Measurements from ENCODE around the gene SLCO3A1.

The SLCO3A1 gene

GRCh38 chr15:91874992-91875660 is 21.6 kb downstream of the SLCO3A1 start:
- H3K4me1 ChIP-seq (ENCODE audit: control insufficient read depth in 5 of 5, insufficient read depth in 5 of 5, low read length in 5 of 5) = no peaks in the 10 kb centered on the region
- no peaks in the 10 kb centered on the region for H3K36me3 ChIP-seq (ENCODE audit: control insufficient read depth in 5 of 5, insufficient read depth in 5 of 5, low read length in 5 of 5)
- no peak overlapping the region for H3K4me3 ChIP-seq (ENCODE audit: low read depth in 1 of 5, low read length in 5 of 5)
- H3K9ac ChIP-seq (ENCODE audit: low read length in 5 of 5) = no peak overlapping the region
- H3K9me3 ChIP-seq (ENCODE audit: control insufficient read depth in 5 of 5, low read length in 5 of 5) = no peaks in the 10 kb centered on the region
- H3K27me3 ChIP-seq (ENCODE audit: control insufficient read depth in 5 of 5, insufficient read depth in 4 of 5, low read length in 5 of 5) = no peaks in the 10 kb centered on the region
- no peak overlapping the region for H3K27ac ChIP-seq (ENCODE audit: low read depth, low read length)

- no peak overlapping the region for H3K27ac ChIP-seq (ENCODE audit: low read depth, low read length)
- no peak overlapping the region for H3K4me3 ChIP-seq (ENCODE audit: low read depth in 1 of 5, low read length in 5 of 5)
- H3K36me3 ChIP-seq (ENCODE audit: control insufficient read depth in 5 of 5, insufficient read depth in 5 of 5, low read length in 5 of 5) = no peaks in the 10 kb centered on the region
- H3K4me1 ChIP-seq (ENCODE audit: control insufficient read depth in 5 of 5, insufficient read depth in 5 of 5, low read length in 5 of 5) = no peaks in the 10 kb centered on the region
- no peak overlapping the region for H3K9ac ChIP-seq (ENCODE audit: low read length in 5 of 5)
- H3K9me3 ChIP-seq (ENCODE audit: control insufficient read depth in 5 of 5, low read length in 5 of 5) = no peaks in the 10 kb centered on the region
- H3K27me3 ChIP-seq (ENCODE audit: control insufficient read depth in 5 of 5, insufficient read depth in 4 of 5, low read length in 5 of 5) = no peaks in the 10 kb centered on the region
These were observed 22.7 kb downstream of the SLCO3A1 start for GRCh38 chr15:91876187-91876586.

- Histone ChIP-seq H3K27ac (ENCODE audit: low read depth, low read length) (no peak overlapping the region), H3K4me3 (ENCODE audit: low read depth in 1 of 5, low read length in 5 of 5) (no peak overlapping the region), H3K4me1 (ENCODE audit: control insufficient read depth in 5 of 5, insufficient read depth in 5 of 5, low read length in 5 of 5) (no peaks in the 10 kb centered on the region), H3K9me3 (ENCODE audit: control insufficient read depth in 5 of 5, low read length in 5 of 5) (no peaks in the 10 kb centered on the region), H3K36me3 (ENCODE audit: control insufficient read depth in 5 of 5, insufficient read depth in 5 of 5, low read length in 5 of 5) (peaks cover 0 to 3% (median 0%) of the 10 kb centered on the region in 5 donors), H3K27me3 (ENCODE audit: control insufficient read depth in 5 of 5, insufficient read depth in 4 of 5, low read length in 5 of 5) (no peaks in the 10 kb centered on the region), H3K9ac (ENCODE audit: low read length in 5 of 5) (no peak overlapping the region)
These were observed 24.9 kb downstream of the SLCO3A1 start for GRCh38 chr15:91878319-91878870.

DNA sequence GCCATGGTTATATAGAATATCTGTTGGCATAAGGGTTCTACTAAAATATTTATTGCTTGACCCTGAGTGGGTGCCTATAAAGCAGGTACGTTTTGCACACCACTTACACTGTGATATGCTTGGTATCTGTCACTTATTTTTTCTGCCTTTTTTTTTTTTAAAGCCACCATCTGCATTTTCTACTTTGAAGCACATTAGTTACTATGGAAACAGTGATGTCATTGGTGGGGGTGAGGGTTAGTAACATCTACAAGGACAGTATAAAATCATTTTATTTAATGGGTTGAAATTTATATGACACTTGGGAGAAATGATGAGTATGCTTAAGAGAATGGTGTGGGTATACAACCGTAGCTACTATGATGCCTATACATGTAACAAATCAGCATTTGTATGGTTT is 25.6 kb downstream of the SLCO3A1 start:
- Histone ChIP-seq H3K36me3 (ENCODE audit: control insufficient read depth in 5 of 5, insufficient read depth in 5 of 5, low read length in 5 of 5) (peaks cover 0 to 3% (median 0%) of the 10 kb centered on the region in 5 donors), H3K9ac (ENCODE audit: low read length in 5 of 5) (no peak overlapping the region), H3K27me3 (ENCODE audit: control insufficient read depth in 5 of 5, insufficient read depth in 4 of 5, low read length in 5 of 5) (no peaks in the 10 kb centered on the region), H3K27ac (ENCODE audit: low read depth, low read length) (no peak overlapping the region), H3K4me1 (ENCODE audit: control insufficient read depth in 5 of 5, insufficient read depth in 5 of 5, low read length in 5 of 5) (no peaks in the 10 kb centered on the region), H3K9me3 (ENCODE audit: control insufficient read depth in 5 of 5, low read length in 5 of 5) (no peaks in the 10 kb centered on the region), H3K4me3 (ENCODE audit: low read depth in 1 of 5, low read length in 5 of 5) (no peak overlapping the region)

DNA sequence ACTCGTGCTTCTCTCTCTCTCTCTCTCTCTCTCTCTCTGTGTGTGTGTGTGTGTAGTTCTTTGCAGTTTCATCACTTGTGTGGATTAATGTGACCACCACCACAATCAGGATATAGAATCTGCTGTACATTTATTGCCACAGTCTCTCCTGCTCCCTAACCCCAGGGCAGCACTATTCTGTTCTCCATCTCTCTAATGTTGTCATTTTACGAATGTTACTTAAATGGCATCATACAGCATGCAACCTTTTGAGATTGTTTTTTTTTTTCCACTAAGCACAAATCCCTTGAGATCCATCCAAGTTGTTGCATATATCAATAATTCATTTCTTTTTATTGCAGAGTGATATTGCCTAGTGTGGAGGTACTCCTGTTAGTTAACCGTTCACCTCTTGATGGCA is 26.9 kb downstream of the SLCO3A1 start:
- Histone ChIP-seq H3K36me3 (ENCODE audit: control insufficient read depth in 5 of 5, insufficient read depth in 5 of 5, low read length in 5 of 5) (peaks cover 0 to 3% (median 0%) of the 10 kb centered on the region in 5 donors), H3K27ac (ENCODE audit: low read depth, low read length) (no peak overlapping the region)

DNA sequence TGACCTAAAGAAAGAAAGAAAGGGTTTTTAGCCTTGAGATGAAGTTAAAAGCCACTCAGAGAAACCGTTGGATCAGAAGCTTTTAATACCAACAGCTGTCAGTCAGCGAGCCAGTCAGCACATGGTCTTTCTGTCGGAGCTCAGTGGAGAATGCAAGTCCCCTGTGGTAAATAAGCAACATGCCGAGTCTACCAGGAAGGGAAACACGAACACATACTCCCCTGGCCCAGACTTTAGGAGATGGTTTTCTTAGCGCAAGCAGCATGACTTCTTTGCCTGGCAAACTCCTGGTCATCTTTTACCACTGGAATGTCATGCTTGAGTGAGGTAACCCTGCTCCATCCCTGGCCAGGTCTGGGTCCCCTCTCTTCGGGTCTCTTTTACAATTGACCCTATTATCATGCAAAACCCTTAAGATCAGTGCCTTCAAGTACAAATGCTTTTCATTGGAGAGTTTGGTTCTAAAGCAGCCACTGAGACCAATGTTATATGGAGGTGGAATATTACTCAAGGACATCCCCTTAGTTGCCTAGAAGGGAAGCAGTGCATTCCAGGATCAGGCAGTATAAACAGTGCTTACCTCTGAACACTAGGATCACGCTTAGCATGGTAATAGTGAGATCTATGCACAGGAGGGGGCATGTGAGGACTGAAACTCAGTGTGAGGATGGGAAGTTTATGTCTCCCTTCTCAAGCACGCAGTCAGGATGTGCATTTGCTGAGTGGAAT is 28.2 kb downstream of the SLCO3A1 start:
- H3K36me3 ChIP-seq (ENCODE audit: control insufficient read depth in 5 of 5, insufficient read depth in 5 of 5, low read length in 5 of 5) = peaks cover 0 to 3% (median 0%) of the 10 kb centered on the region in 5 donors
- no peak overlapping the region for H3K27ac ChIP-seq (ENCODE audit: low read depth, low read length)
- peaks cover 0 to 10% (median 6%) of the 10 kb centered on the region in 5 donors for H3K4me1 ChIP-seq (ENCODE audit: control insufficient read depth in 5 of 5, insufficient read depth in 5 of 5, low read length in 5 of 5)
- no peaks in the 10 kb centered on the region for H3K27me3 ChIP-seq (ENCODE audit: control insufficient read depth in 5 of 5, insufficient read depth in 4 of 5, low read length in 5 of 5)
- H3K4me3 ChIP-seq (ENCODE audit: low read depth in 1 of 5, low read length in 5 of 5) = no peak overlapping the region
- H3K9me3 ChIP-seq (ENCODE audit: control insufficient read depth in 5 of 5, low read length in 5 of 5) = no peaks in the 10 kb centered on the region
- H3K9ac ChIP-seq (ENCODE audit: low read length in 5 of 5) = no peak overlapping the region

More for the DNA sequence above, 26.9 kb downstream of the SLCO3A1 start:
- H3K27me3 ChIP-seq (ENCODE audit: control insufficient read depth in 5 of 5, insufficient read depth in 4 of 5, low read length in 5 of 5) = no peaks in the 10 kb centered on the region
- H3K9me3 ChIP-seq (ENCODE audit: control insufficient read depth in 5 of 5, low read length in 5 of 5) = no peaks in the 10 kb centered on the region
- H3K9ac ChIP-seq (ENCODE audit: low read length in 5 of 5) = no peak overlapping the region
- H3K4me1 ChIP-seq (ENCODE audit: control insufficient read depth in 5 of 5, insufficient read depth in 5 of 5, low read length in 5 of 5) = no peaks in the 10 kb centered on the region
- no peak overlapping the region for H3K4me3 ChIP-seq (ENCODE audit: low read depth in 1 of 5, low read length in 5 of 5)

- Histone ChIP-seq H3K27ac (ENCODE audit: low read depth, low read length) (no peak overlapping the region), H3K9me3 (ENCODE audit: control insufficient read depth in 5 of 5, low read length in 5 of 5) (no peaks in the 10 kb centered on the region), H3K4me3 (ENCODE audit: low read depth in 1 of 5, low read length in 5 of 5) (no peak overlapping the region), H3K27me3 (ENCODE audit: control insufficient read depth in 5 of 5, insufficient read depth in 4 of 5, low read length in 5 of 5) (no peaks in the 10 kb centered on the region), H3K4me1 (ENCODE audit: control insufficient read depth in 5 of 5, insufficient read depth in 5 of 5, low read length in 5 of 5) (peaks cover 0 to 22% (median 19%) of the 10 kb centered on the region in 5 donors), H3K9ac (ENCODE audit: low read length in 5 of 5) (no peak overlapping the region), H3K36me3 (ENCODE audit: control insufficient read depth in 5 of 5, insufficient read depth in 5 of 5, low read length in 5 of 5) (peaks cover 0 to 3% (median 0%) of the 10 kb centered on the region in 5 donors)
These were observed 29.5 kb downstream of the SLCO3A1 start for GRCh38 chr15:91882858-91883586.

GRCh38 chr15:91884606-91885005 is 31.1 kb downstream of the SLCO3A1 start:
- peaks cover 0 to 25% (median 22%) of the 10 kb centered on the region in 5 donors for H3K4me1 ChIP-seq (ENCODE audit: control insufficient read depth in 5 of 5, insufficient read depth in 5 of 5, low read length in 5 of 5)
- no peak overlapping the region for H3K27ac ChIP-seq (ENCODE audit: low read depth, low read length)
- H3K9me3 ChIP-seq (ENCODE audit: control insufficient read depth in 5 of 5, low read length in 5 of 5) = no peaks in the 10 kb centered on the region

GRCh38 chr15:91885054-91885453 is 31.5 kb downstream of the SLCO3A1 start:
- Histone ChIP-seq H3K9ac (ENCODE audit: low read length in 5 of 5) (no peak overlapping the region), H3K36me3 (ENCODE audit: control insufficient read depth in 5 of 5, insufficient read depth in 5 of 5, low read length in 5 of 5) (peaks cover 0 to 6% (median 0%) of the 10 kb centered on the region in 5 donors), H3K4me1 (ENCODE audit: control insufficient read depth in 5 of 5, insufficient read depth in 5 of 5, low read length in 5 of 5) (peaks cover 0 to 25% (median 22%) of the 10 kb centered on the region in 5 donors), H3K27me3 (ENCODE audit: control insufficient read depth in 5 of 5, insufficient read depth in 4 of 5, low read length in 5 of 5) (no peaks in the 10 kb centered on the region), H3K27ac (ENCODE audit: low read depth, low read length) (no peak overlapping the region), H3K9me3 (ENCODE audit: control insufficient read depth in 5 of 5, low read length in 5 of 5) (no peaks in the 10 kb centered on the region), H3K4me3 (ENCODE audit: low read depth in 1 of 5, low read length in 5 of 5) (no peak overlapping the region)

More at GRCh38 chr15:91884606-91885005, 31.1 kb downstream of the SLCO3A1 start:
- Histone ChIP-seq H3K27me3 (ENCODE audit: control insufficient read depth in 5 of 5, insufficient read depth in 4 of 5, low read length in 5 of 5) (no peaks in the 10 kb centered on the region), H3K4me3 (ENCODE audit: low read depth in 1 of 5, low read length in 5 of 5) (no peak overlapping the region), H3K36me3 (ENCODE audit: control insufficient read depth in 5 of 5, insufficient read depth in 5 of 5, low read length in 5 of 5) (peaks cover 0 to 6% (median 0%) of the 10 kb centered on the region in 5 donors), H3K9ac (ENCODE audit: low read length in 5 of 5) (no peak overlapping the region)
